ENCODE measurements around the gene HCN4.

DNA sequence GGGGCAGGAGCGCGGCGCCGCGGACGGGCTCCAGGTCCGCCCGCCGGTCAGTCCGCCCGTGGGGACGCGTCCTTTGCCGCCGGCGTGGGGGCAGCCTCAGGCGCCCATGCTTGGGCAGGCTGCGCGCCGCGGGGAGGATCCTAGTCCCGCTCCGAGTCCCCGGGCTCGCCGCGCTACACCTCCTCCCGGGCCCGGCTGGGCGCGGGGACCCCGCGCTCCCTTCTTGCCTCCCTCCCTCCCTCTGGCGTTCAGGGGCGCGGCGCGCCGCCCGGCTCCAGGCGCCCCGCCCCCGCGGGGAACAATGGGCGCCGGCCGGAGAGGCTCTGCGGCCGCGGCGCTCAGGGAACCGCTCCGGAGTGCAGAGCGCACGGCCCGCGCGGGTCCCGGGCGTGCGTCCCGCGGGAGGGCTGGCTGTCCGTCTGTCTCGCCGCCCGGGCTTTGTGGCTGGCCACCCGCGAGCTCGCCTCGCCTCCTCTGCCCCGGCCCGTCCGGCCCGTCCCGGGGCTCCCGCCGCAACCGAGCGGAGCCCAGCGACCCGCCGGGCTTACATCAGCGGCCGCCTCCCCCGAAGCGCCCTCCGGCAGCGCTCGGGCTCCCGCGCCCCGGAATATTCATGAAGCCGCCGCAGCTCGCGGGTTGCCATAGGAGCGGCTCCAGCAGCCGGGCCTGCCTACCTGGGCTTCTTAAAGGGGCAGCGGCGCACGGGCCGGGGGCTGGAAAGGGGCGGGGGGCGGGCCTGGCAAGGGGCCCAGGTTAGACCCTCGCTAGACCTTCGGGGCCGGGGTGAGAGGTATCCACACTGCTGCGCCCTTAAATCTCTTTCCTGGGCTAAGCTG lies at the start of gene HCN4:
- TF ChIP-seq, protein P1, sequence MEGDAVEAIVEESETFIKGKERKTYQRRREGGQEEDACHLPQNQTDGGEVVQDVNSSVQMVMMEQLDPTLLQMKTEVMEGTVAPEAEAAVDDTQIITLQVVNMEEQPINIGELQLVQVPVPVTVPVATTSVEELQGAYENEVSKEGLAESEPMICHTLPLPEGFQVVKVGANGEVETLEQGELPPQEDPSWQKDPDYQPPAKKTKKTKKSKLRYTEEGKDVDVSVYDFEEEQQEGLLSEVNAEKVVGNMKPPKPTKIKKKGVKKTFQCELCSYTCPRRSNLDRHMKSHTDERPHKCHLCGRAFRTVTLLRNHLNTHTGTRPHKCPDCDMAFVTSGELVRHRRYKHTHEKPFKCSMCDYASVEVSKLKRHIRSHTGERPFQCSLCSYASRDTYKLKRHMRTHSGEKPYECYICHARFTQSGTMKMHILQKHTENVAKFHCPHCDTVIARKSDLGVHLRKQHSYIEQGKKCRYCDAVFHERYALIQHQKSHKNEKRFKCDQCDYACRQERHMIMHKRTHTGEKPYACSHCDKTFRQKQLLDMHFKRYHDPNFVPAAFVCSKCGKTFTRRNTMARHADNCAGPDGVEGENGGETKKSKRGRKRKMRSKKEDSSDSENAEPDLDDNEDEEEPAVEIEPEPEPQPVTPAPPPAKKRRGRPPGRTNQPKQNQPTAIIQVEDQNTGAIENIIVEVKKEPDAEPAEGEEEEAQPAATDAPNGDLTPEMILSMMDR (conservative IDR thresholded peaks at IDR 0.05; ENCODE audit: low read depth, low read length): no peak
- TF ChIP-seq EZH2 (IDR thresholded peaks at IDR 0.05; ENCODE audit: borderline replicate concordance, low read depth, low read length, poor library complexity, severe bottlenecking): no peak

Measured in A673 (cell line).